NOMO-1 treated with DMSO at 0.1 percent for 48 hours (cell line): ENCODE results near the gene ZAP70.

ENCODE experiments used
- DNase-seq: peaks from one replicate; lab custom pipeline; 2025; ENCODE audit not compliant: unreplicated experiment; lab: John Stamatoyannopoulos, UW

The ZAP70 gene

DNA sequence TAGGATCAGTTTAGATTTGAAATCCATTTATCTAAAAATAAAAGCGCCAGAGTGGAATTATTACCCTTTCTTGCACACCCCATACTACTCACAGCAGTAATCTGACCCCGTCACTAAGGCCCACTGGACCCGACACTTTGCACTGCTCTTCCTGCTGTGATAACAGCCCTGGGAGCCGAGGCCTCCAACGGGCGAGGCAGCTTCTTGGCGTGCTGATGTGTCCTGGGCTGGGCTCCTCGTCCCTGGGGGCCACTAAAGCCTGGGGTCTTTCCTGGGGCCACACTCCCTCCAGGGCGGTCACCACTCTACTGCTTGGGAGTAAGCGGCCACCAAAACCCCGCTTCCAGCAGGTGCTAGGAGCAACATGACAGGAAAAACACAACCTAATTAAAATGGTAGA, 61.7 kb downstream of the ZAP70 start:
- no peak for DNase-seq

GRCh38 chr2:97779141-97779540, 65.8 kb downstream of the ZAP70 start:
- no peak for DNase-seq

GRCh38 chr2:97781981-97782380, 68.6 kb downstream of the ZAP70 start:
- DNase-seq, result no peak

DNA sequence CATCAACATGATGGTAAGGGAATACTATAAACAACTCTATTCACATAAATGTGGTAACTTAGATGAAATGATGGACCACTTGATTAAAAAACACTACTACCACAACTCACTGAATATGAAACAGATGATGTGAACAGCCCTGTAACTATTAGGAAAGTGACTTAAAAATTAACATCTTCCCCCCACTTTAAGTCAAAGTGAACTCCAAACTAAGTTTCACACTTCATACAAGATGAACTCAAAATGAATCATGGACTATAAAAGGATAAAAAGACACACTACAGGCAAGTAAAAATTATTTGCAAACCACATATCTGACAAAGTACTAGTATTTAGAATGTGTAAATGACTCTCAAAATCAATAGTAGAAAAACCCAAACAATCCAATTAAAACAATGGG, 71.6 kb downstream of the ZAP70 start:
- DNase-seq, result no peak

- DNase-seq, result no peak
Observed at GRCh38 chr2:97785818-97786217, 72.4 kb downstream of the ZAP70 start.

- no peak for DNase-seq
Observed at GRCh38 chr2:97788986-97789644, 75.7 kb downstream of the ZAP70 start.
